K562 (cell line): ENCODE measurements around the gene TEAD3. TPM values are rescaled to one million over a fixed set of nuclear protein-coding genes. Genes with fewer than 3 reads are reported as not detected.

Source experiments
- ATAC-seq: fragments of 200-7000 bp; cut with Tn5 transposase; 3 replicates; pipeline ENCODE4 v1.9.1; 2020; ENCODE audit warnings: moderate library complexity
- BruUV-seq: library from RNA; stranded (reverse); fragments of 400-500 nt; replicated peaks from 2 replicates; lab custom pipeline; 2021; lab: Mats Ljungman, UMichigan
- CTCF ChIA-PET: fragments of 300-600 bp; formaldehyde crosslinking; extraction: SDS; loops from one replicate; lab custom pipeline; 2021; ENCODE audit warnings: low intra/inter-chr PET ratio; lab: Yijun Ruan, JAX
- POLR2A ChIA-PET: fragments of 300-600, 350-650 bp; sonication (Branson Sonifier 250); formaldehyde crosslinking; extraction: SDS; loops from one replicate; lab custom pipeline; 2021; ENCODE audit warnings: antibody characterized with exemption, inconsistent platforms; lab: Yijun Ruan, JAX
- DNase-seq, 4 experiments: peaks; one replicate each; pipeline versions ENCODE4 v3.0.0 to v3.0.0-alpha.2; 2011 to 2018; ENCODE audit warnings: low spot score in 3 of 4, mixed read lengths in 3 of 4; ENCODE audit errors: extremely low read depth in 1 of 4
- FAIRE-seq: peaks from 2 replicates; lab custom pipeline; 2011; peaks lifted over from hg19 to GRCh38; lab: Jason Lieb, UNC
- H2AFZ ChIP-seq: 2 replicates; pipeline ENCODE4 v1.6.0; 2011; ENCODE audit warnings: low read depth, low read length, control low read depth, inconsistent platforms
- H3K27ac ChIP-seq: fragments of 200-600 bp; 3 replicates; pipeline ENCODE4 v1.8.0; 2011; ENCODE audit warnings: low read depth, mild to moderate bottlenecking, control low read depth, inconsistent platforms, low read length, moderate library complexity, mixed read lengths; ENCODE audit errors: extremely low read depth
- H3K27me3 ChIP-seq, 2 experiments: fragments of 300-600 bp in 1 of 2; 2 replicates in 1 of 2; 3 replicates in 1 of 2; pipeline versions ENCODE4 v1.6.0 to v1.8.0; 2011; ENCODE audit warnings: inconsistent platforms in 2 of 2, low read length in 2 of 2, mild to moderate bottlenecking in 1 of 2, mixed read lengths in 1 of 2, moderate library complexity in 1 of 2; ENCODE audit not compliant: control insufficient read depth in 2 of 2, insufficient read depth in 2 of 2
- H3K36me3 ChIP-seq: fragments of 300-600 bp; 3 replicates; pipeline ENCODE4 v1.8.0; 2011; ENCODE audit warnings: mild to moderate bottlenecking, low read length, inconsistent platforms; ENCODE audit not compliant: control insufficient read depth, insufficient read depth
- H3K4me1 ChIP-seq, 2 experiments: fragments of 200-600 bp in 1 of 2; replicated peaks in 1 of 2; 2 replicates in 1 of 2; 3 replicates in 1 of 2; pipeline versions ENCODE4 v1.5.1 to v1.8.0; 2011; ENCODE audit warnings: inconsistent platforms in 2 of 2, low read length in 2 of 2, mild to moderate bottlenecking in 1 of 2, mixed read lengths in 1 of 2, moderate library complexity in 1 of 2; ENCODE audit not compliant: control insufficient read depth in 2 of 2, insufficient read depth in 2 of 2
- H3K4me2 ChIP-seq: 2 replicates; pipeline ENCODE4 v1.6.1; 2011; ENCODE audit warnings: low read length, control low read depth, inconsistent platforms, mixed read lengths; ENCODE audit not compliant: insufficient read depth
- H3K4me3 ChIP-seq: fragments of 200-600 bp; sonication (generic), shearing (Covaris generic); 2 replicates; pipeline ENCODE4 v1.5.1; 2016; ENCODE audit warnings: control low read depth, inconsistent platforms
- H3K79me2 ChIP-seq: fragments of 200-600 bp; 3 replicates; pipeline ENCODE4 v1.8.0; 2011; ENCODE audit warnings: low read length, inconsistent platforms; ENCODE audit not compliant: control insufficient read depth, insufficient read depth
- H3K9ac ChIP-seq, 2 experiments: 2 replicates each; pipeline versions ENCODE4 v1.6.0 to v1.6.1; 2011; ENCODE audit warnings: low read depth in 2 of 2, low read length in 2 of 2, control low read depth in 1 of 2, inconsistent platforms in 1 of 2, mild to moderate bottlenecking in 1 of 2, mixed read lengths in 1 of 2; ENCODE audit not compliant: insufficient read depth in 1 of 2
- H3K9me1 ChIP-seq: one replicate; pipeline ENCODE4 v1.6.0; 2011; ENCODE audit warnings: inconsistent platforms, mild to moderate bottlenecking, low read length, moderate library complexity; ENCODE audit not compliant: control insufficient read depth, insufficient read depth
- H3K9me3 ChIP-seq: replicated peaks from 2 replicates; pipeline ENCODE4 v1.5.1; 2011; ENCODE audit warnings: low read depth, low read length, inconsistent platforms; ENCODE audit not compliant: control insufficient read depth, insufficient read depth
- H4K20me1 ChIP-seq: replicated peaks from 2 replicates; pipeline ENCODE4 v1.6.1; 2011; ENCODE audit warnings: low read length, inconsistent platforms, mixed read lengths; ENCODE audit not compliant: control insufficient read depth, insufficient read depth
- BCL6 ChIP-seq: fragments of 250-450 bp; sonication (Bioruptor Pico); IDR thresholded peaks from 2 replicates; pipeline ENCODE4 v1.4.0; 2020
- BCOR ChIP-seq: fragments of 450-650 bp; IDR thresholded peaks from 2 replicates; pipeline ENCODE4 v1.6.1; 2016
- PTBP1 ChIP-seq: fragments of 200-400 bp; formaldehyde crosslinking; IDR thresholded peaks from 2 replicates; pipeline ENCODE4 v1.6.1; 2017; ENCODE audit warnings: low read depth, low read length
- RBM25 ChIP-seq: fragments of 200-400 bp; formaldehyde crosslinking; IDR thresholded peaks from 2 replicates; pipeline ENCODE4 v1.6.1; 2018; ENCODE audit warnings: low read length, low read depth, moderate library complexity; ENCODE audit not compliant: severe bottlenecking
- RFX7 ChIP-seq: fragments of 250-450 bp; sonication (Bioruptor Pico); IDR thresholded peaks from 2 replicates; pipeline ENCODE4 v1.5.1; 2021; ENCODE audit warnings: mild to moderate bottlenecking
- TAL1 ChIP-seq: fragments of 450-650 bp; IDR thresholded peaks from 2 replicates; pipeline ENCODE4 v1.6.1; 2016; ENCODE audit warnings: mild to moderate bottlenecking
- ZFP36 ChIP-seq: fragments of 150-350 bp; IDR thresholded peaks from 2 replicates; pipeline ENCODE4 v1.6.1; 2018; ENCODE audit warnings: low read length, low read depth; ENCODE audit not compliant: partially characterized antibody
- ZNF436 ChIP-seq: fragments of 250-450, 450-650 bp; sonication (Bioruptor Pico); formaldehyde crosslinking; IDR thresholded peaks from 2 replicates; pipeline ENCODE4 v1.7.0; 2020; ENCODE audit warnings: mild to moderate bottlenecking
- WGBS: fragments of 100-300 bp; shearing (Covaris generic); methylation state at CpG from one replicate; pipeline ENCODE4 v1.1.6; 2016; ENCODE audit warnings: low coverage, mixed read lengths; ENCODE audit not compliant: insufficient coverage; ENCODE audit errors: missing lambda C conversion rate; 5-methylcytosine and 5-hydroxymethylcytosine counted together
- in situ Hi-C: fragments of 300-500 bp; cut with MboI; formaldehyde crosslinking; loops from 4 replicates; pipeline ENCODE4 v1.15.0; 2018; ENCODE audit warnings: inconsistent platforms, mixed read lengths
- intact Hi-C: fragments of 100-400 bp; cut with micrococcal nuclease; formaldehyde crosslinking; loops from 2 replicates; pipeline ENCODE4 v1.14.2; 2022
- polyA plus RNA-seq, 8 experiments: library from polyadenylated mRNA; depleted of rRNA in 4 of 8; stranded (reverse) in 5 of 8; unstranded in 3 of 8; fragments of >200 nt; fragmentation: Nextera tagmentation in 2 of 8; fragmentation: Illumina TruSeq in 1 of 8; extraction: Ambion mirVana in 2 of 8; extraction: Trizol in 1 of 8; gene quantifications; 2 replicates each; pipeline versions ENCODE4 v1.2.1 to v1.2.3, GENCODE V29; 2011 to 2014; ENCODE audit warnings: inconsistent platforms in 1 of 8, missing spikeins in 1 of 8
- total RNA-seq, 7 experiments: library from RNA; depleted of rRNA in 6 of 7; stranded (reverse); fragments of >200 nt in 6 of 7; fragmentation: Illumina TruSeq in 2 of 7; extraction: Trizol in 2 of 7; gene quantifications; 2 replicates each; pipeline versions ENCODE4 v1.2.1 to v1.2.3, GENCODE V29; 2011 to 2021; ENCODE audit warnings: low replicate concordance in 1 of 7
- TF ChIP-seq, protein P1 (sequence below): fragments of 450-650 bp; IDR thresholded peaks from 2 replicates; pipeline ENCODE4 v1.6.1; 2016; ENCODE audit warnings: borderline replicate concordance

TEAD3 gene
- total and polyA plus RNA-seq, 9 of the 15 experiments (the other 6 are each of a cell fraction or from before 2014, with no cell fraction given) = 0.63 to 13.2 (median 3.3) TPM

DNA sequence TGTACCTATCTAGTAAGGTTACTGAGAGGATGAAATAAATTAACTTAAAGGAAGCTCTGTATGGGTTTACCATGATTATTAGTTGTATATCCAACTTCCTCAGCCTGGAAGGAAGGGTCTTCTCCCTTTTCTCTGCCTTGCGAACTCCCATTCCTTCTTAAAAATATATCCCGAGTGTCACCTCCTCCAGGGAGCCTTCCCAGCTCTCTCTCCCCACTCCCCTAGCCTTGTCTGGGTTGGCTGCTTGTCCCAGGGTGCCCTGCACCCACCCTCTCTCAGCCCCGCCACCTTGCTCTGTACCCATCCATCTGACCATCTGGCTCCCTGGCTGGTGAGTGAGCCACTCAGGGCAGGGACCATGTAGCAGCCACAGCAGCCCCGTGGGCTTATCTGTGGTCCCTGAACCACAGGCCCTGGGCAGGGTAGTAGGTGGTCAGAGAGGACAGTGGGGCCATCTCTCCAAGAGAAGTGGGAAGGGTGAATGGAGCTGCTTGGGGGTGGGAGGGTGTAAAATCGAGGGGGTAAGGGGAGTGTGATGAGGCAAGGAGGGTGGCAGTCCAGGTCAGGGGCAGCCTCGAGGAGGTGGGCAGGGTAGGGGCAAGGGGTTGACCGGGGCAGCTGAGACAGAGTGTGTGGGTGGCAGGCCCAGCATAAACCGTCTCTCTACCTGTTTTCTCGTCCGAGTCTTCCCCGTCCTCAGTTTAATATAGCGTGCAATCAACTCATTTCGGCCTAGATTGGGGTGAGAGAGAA is 12.8 kb downstream of the TEAD3 start:
- no peaks in the 10 kb centered on the region; the same call in 2 of the 3 replicates for H3K36me3 ChIP-seq
- DNase-seq = no peak
- no peak overlapping the region for H3K27ac ChIP-seq
- peaks cover under 1% of the 10 kb centered on the region; the same call in 1 of the 3 replicates for H3K79me2 ChIP-seq
- in situ Hi-C loops (no loop called here), intact Hi-C loops (no loop called here)
- no peak overlapping the region for H3K4me3 ChIP-seq
- H3K9me1 ChIP-seq = no peaks in the 10 kb centered on the region
- no peak overlapping the region for H3K4me2 ChIP-seq
- H3K9ac ChIP-seq = peak overlapping the region in 1 of 2 experiments; percentile 46; a peak in 2 of 4 replicates
- H4K20me1 ChIP-seq = peaks cover 11% of the 10 kb centered on the region; the same call in 1 of the 2 replicates
- no TSS peak for BruUV-seq
- no peaks in the 10 kb centered on the region for H3K9me3 ChIP-seq
- CTCF ChIA-PET = no interaction called here
- POLR2A ChIA-PET = interaction anchor here (0.5 to 9.5 kb wide), 4 partner anchors 9 to 278 kb away, joined by 3 to 167 read pairs (median 4); partner anchors contain the start of gene RPL10A
- WGBS = 76% methylated on average over 13 of the region's 13 CpGs
- no peak overlapping the region for H2AFZ ChIP-seq
- FAIRE-seq = no peak
- no peaks in the 10 kb centered on the region for H3K27me3 ChIP-seq
- no peak for ATAC-seq
- TF ChIP-seq ZFP36 = peak; percentile 94
- TF ChIP-seq, protein P1, sequence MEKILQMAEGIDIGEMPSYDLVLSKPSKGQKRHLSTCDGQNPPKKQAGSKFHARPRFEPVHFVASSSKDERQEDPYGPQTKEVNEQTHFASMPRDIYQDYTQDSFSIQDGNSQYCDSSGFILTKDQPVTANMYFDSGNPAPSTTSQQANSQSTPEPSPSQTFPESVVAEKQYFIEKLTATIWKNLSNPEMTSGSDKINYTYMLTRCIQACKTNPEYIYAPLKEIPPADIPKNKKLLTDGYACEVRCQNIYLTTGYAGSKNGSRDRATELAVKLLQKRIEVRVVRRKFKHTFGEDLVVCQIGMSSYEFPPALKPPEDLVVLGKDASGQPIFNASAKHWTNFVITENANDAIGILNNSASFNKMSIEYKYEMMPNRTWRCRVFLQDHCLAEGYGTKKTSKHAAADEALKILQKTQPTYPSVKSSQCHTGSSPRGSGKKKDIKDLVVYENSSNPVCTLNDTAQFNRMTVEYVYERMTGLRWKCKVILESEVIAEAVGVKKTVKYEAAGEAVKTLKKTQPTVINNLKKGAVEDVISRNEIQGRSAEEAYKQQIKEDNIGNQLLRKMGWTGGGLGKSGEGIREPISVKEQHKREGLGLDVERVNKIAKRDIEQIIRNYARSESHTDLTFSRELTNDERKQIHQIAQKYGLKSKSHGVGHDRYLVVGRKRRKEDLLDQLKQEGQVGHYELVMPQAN = no peak
- 0 out of 2 replicates have a peak, but pooled peaks have one; percentile 65 for TF ChIP-seq ZNF436 (CRISPR knock-in tag)
- TF ChIP-seq RBM25 = peak; percentile 56
- TF ChIP-seq BCL6 (CRISPR knock-in tag) = no peak
- TF ChIP-seq TAL1 = no peak
- no peak for TF ChIP-seq PTBP1
- 0 out of 2 replicates have a peak, but pooled peaks have one; percentile 16 for TF ChIP-seq BCOR
- no peak for TF ChIP-seq RFX7 (CRISPR knock-in tag)
- H3K4me1 ChIP-seq = peaks cover 23 to 37% of the 10 kb centered on the region in 2 experiments
